ENCODE results near the gene NPL.

Gene NPL

GRCh38 chr1:182867861-182868260 is 78.3 kb downstream of the NPL start:
- ChIA-PET CTCF (interaction anchor here (0.9 to 1.3 kb wide), 2 partner anchors 13 to 15 kb away, joined by 3 read pairs; no protein-coding TSS in a partner anchor), POLR2A (no interaction called here)
- no peak for DNase-seq (ENCODE audit: low read depth, low spot score)
- H3K4me3 ChIP-seq (ENCODE audit: low read depth, low read length): no peak overlapping the region
- no peak for TF ChIP-seq CTCF (IDR thresholded peaks at IDR 0.05; ENCODE audit: insufficient read depth, low read length, missing control alignments)

- POLR2A ChIA-PET: no interaction called here
- no peak for TF ChIP-seq CTCF (IDR thresholded peaks at IDR 0.05; ENCODE audit: insufficient read depth, low read length, missing control alignments)
- DNase-seq (ENCODE audit: low read depth, low spot score): no peak
- CTCF ChIA-PET: interaction anchor here (1.0 to 1.3 kb wide), 2 partner anchors 17 to 21 kb away, joined by 3 to 5 read pairs; no protein-coding TSS in a partner anchor
- no peak overlapping the region for H3K4me3 ChIP-seq (ENCODE audit: low read depth, low read length)
Measured at GRCh38 chr1:182869241-182869666, 79.7 kb downstream of the NPL start.

GRCh38 chr1:182872881-182873280 is 83.3 kb downstream of the NPL start:
- POLR2A ChIA-PET: no interaction called here
- no peak for TF ChIP-seq CTCF (IDR thresholded peaks at IDR 0.05; ENCODE audit: insufficient read depth, low read length, missing control alignments)

GRCh38 chr1:182875889-182876288 is 86.3 kb downstream of the NPL start:
- no peak for TF ChIP-seq CTCF (IDR thresholded peaks at IDR 0.05; ENCODE audit: insufficient read depth, low read length, missing control alignments)
- CTCF ChIA-PET: interaction anchor here (0.8 kb wide), 1 partner anchor 10 kb away, joined by 3 read pairs; no protein-coding TSS in a partner anchor

More at GRCh38 chr1:182872881-182873280, 83.3 kb downstream of the NPL start:
- no peak for DNase-seq (ENCODE audit: low read depth, low spot score)
- no peak overlapping the region for H3K4me3 ChIP-seq (ENCODE audit: low read depth, low read length)
- CTCF ChIA-PET: interaction anchor here (0.8 kb wide), 1 partner anchor 9 kb away, joined by 3 read pairs; no protein-coding TSS in a partner anchor

GRCh38 chr1:182877331-182877730 is 87.8 kb downstream of the NPL start:
- no peak for TF ChIP-seq CTCF (IDR thresholded peaks at IDR 0.05; ENCODE audit: insufficient read depth, low read length, missing control alignments)
- H3K4me3 ChIP-seq (ENCODE audit: low read depth, low read length): no peak overlapping the region
- ChIA-PET CTCF (no interaction called here), POLR2A (no interaction called here)
- no peak for DNase-seq (ENCODE audit: low read depth, low spot score)

More at GRCh38 chr1:182875889-182876288, 86.3 kb downstream of the NPL start:
- DNase-seq (ENCODE audit: low read depth, low spot score): no peak
- POLR2A ChIA-PET: no interaction called here
- no peak overlapping the region for H3K4me3 ChIP-seq (ENCODE audit: low read depth, low read length)

- ChIA-PET CTCF (no interaction called here), POLR2A (no interaction called here)
- DNase-seq (ENCODE audit: low read depth, low spot score): no peak
- no peak overlapping the region for H3K4me3 ChIP-seq (ENCODE audit: low read depth, low read length)
- TF ChIP-seq CTCF (IDR thresholded peaks at IDR 0.05; ENCODE audit: insufficient read depth, low read length, missing control alignments): no peak
Measured at GRCh38 chr1:182877842-182878241, 88.3 kb downstream of the NPL start.

Measured in AG04449 (cell line).